ENCODE data around the gene MAPK8IP3.

Gene MAPK8IP3

DNA sequence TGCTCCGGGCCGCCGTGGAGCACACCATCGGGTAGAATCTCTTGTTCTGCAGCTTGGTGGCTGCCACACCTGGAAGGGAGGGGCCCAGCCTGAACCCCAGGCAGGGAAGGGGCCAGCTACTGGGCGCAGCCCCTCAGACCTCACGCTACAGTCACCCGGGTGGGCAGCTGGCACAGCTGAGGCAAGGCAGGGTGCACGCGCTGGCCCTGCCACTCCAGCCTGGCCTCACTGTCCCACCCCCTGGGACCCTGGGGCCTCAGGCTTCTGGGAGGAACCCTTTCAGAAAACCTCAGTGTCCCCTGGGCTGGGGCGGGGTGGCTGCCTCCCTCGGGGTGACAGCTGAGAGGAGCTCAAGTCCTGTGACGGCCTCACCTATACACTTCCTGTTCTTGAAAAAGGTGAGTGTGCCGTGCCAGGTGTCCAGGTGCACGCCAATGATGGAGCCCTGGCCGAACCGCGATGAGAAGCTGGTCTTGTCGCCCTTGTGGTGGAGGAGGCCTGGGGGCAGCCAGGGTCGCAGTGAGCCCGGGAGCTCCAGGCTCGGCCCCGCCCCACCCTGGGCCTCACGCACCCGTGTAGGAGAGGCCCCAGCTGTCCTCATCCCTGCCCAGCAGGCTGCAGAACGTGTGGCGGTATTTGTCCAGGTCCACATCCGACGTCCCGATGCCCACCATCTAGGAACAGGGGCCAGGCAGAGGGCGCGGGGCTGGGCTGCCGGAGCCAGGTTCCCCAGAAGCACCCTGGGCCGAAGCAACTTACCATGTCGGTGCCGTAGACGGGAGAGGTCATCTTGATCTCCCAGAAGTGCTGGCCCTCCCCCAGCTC, 71.6 kb downstream of the MAPK8IP3 start:
- H3K27me3 ChIP-seq, result no peaks in the 10 kb centered on the region
- H3K4me1 ChIP-seq, result peaks cover 49% of the 10 kb centered on the region
- no peak overlapping the region for H3K27ac ChIP-seq
- no peaks in the 10 kb centered on the region for H3K9me3 ChIP-seq
- peaks cover 88% of the 10 kb centered on the region for H4K20me1 ChIP-seq
- TF ChIP-seq Cebpa-rat (IDR thresholded peaks at IDR 0.05), result no peak
- no peak overlapping the region for H3K4me3 ChIP-seq
- no peak overlapping the region for H3K4me2 ChIP-seq
- H3K9ac ChIP-seq, result 0 out of 2 replicates have a peak overlapping the region, but pooled peaks have one; percentile 15
- peaks cover 66% of the 10 kb centered on the region for H3K36me3 ChIP-seq

DNA sequence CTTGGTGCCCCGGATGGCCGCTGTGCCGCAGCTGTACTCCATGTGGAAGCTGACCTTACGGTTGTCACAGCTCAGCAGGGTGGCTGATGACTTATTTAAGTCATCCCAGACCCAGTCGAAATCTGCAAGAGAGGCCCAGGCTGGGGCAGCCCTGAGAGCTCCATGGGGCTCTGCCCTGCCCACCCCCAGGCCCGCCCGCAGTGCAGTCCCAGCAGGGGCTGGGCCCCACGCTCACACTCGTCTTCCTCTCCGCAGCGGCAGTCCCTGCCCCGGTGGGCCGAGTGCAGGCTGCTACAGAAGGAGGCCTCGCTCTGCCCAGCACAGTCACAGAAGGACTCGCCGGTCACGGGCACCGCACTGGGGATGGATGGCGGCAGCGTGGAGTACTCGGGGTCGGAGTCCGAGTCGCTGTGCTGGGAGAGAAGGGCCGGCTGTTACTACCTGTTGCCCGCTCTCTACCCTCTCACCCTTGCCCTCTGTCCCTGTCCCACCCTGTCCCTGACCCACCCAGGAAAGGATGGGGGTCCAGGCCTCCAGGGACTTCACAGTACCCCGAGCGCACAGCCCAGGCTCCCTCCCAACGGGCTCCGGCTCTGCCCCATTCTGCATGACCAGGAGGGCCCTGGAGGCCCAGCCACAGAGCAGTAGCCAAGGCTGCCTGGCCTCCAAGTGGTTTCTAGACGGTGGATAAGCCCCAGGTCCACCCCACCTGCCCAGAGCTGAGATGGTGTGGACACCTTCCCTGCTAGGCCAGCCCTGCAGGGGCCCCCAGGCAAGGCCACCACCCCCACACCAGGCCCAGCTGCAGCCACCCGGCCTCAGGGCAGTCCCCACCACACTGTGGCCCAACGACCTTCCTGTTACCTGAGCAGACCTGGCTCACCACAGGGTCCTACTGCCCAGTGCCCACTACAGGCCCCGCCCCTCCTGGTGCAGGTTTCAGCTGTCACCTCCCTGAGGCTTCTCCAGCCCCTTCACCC, 72.5 kb downstream of the MAPK8IP3 start:
- Histone ChIP-seq H3K9ac (peak overlapping the region; percentile 15; the same call in 1 of the 2 replicates), H3K36me3 (peaks cover 66% of the 10 kb centered on the region)
- TF ChIP-seq Cebpa-rat (IDR thresholded peaks at IDR 0.05), result no peak

DNA sequence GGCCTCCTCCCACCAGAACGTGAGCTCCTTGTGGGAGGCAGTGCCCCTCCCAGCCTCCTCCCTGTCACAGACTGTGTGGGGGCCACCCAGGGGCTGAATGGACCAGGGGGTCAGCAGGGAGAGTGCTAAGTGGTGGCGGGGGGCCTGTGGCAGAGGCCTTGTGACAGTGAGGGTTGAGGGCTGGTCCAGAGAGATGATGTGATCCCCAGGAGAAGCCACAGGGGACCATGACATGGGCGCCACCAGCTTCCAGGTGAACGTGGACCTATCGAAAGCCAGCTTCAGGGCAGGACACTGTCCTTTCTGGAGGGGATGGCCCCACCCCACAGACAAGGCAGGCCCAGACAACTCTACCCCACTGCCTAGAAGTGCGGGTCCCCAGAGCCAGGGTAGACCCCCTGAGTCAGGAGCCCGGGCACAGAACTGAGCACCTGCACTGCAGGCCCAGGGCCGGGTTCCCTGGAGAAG, 73.3 kb downstream of the MAPK8IP3 start:
- no peak for TF ChIP-seq Cebpa-rat (IDR thresholded peaks at IDR 0.05)
- Histone ChIP-seq H3K4me3 (no peak overlapping the region), H3K4me2 (no peak overlapping the region), H3K4me1 (peaks cover 53% of the 10 kb centered on the region), H4K20me1 (peaks cover 94% of the 10 kb centered on the region), H3K9ac (0 out of 2 replicates have a peak overlapping the region, but pooled peaks have one; percentile 10), H3K9me3 (no peaks in the 10 kb centered on the region), H3K27me3 (no peaks in the 10 kb centered on the region), H3K36me3 (peaks cover 66% of the 10 kb centered on the region), H3K27ac (no peak overlapping the region)

More for the DNA sequence above, 72.5 kb downstream of the MAPK8IP3 start:
- Histone ChIP-seq H3K4me2 (no peak overlapping the region), H3K27me3 (no peaks in the 10 kb centered on the region), H3K27ac (no peak overlapping the region), H4K20me1 (peaks cover 94% of the 10 kb centered on the region), H3K9me3 (no peaks in the 10 kb centered on the region), H3K4me3 (no peak overlapping the region), H3K4me1 (peaks cover 50% of the 10 kb centered on the region)

DNA sequence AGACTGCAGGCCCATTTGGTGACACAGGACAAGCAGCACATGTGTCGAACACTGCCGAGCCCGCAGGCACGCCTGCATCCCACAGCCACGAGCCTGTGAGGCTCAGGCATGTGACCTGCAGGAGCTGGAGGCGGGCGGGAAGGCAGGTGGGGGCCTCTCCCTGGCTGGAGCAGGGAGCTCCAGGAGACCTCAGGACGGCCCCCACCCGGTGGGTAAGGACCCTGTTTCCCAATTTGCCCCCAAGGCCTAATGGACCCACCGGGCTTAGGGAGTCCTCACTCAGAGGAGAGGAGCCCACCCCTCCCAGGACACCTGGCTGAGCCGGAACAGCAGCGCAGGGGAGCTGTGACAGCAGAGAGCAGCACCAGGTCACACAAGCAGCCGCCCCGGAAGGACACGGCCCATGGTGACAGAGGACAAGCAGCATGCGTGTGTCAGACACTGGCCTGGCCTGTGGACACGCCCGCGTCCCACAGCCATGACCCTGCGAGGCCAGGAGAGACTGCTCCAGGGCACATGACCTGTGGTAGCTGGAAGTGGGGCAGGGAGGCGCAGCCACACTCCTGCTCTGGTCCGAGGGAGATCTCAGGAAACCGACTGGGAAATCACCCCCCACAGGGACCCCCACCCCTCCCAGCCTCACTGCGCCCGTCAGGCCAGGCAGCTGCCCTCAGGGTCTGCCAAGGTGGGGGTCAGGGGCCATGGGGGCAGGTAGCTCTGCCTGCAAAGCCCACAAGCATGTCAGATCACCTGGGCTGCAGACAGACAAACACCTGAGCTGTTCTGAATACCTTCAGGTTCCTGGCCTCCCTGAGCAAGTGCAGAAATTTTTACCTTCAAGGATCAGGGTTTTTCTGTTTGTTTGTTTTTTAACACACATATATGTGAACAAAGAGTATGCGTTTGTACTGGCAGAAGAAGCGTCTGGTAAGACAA, 74.0 kb downstream of the MAPK8IP3 start:
- Histone ChIP-seq H3K4me3 (no peak overlapping the region), H3K9ac (no peak overlapping the region), H3K4me2 (no peak overlapping the region), H3K27ac (no peak overlapping the region), H3K9me3 (no peaks in the 10 kb centered on the region), H3K27me3 (no peaks in the 10 kb centered on the region), H4K20me1 (peaks cover 94% of the 10 kb centered on the region), H3K4me1 (peaks cover 52% of the 10 kb centered on the region), H3K36me3 (peaks cover 66% of the 10 kb centered on the region)
- no peak for TF ChIP-seq Cebpa-rat (IDR thresholded peaks at IDR 0.05)

DNA sequence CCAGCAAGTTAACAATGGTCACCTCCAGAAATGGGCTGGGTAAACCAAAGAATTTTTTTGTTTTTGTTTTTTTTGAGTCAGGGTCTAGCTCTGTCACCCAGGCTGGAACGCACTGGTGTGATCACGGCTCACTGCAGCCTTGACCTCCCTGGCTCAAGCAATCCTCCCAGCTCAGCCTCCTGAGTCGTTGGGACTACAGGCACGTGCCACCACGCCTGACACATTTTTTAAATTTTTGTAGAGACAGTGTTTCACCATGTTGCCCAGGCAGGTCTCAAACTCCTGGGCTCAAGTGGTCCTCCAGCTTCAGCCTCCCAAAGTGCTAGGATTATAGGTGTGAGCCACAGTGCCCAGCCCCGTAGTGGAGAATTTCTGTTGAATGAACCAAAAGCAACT, 74.7 kb downstream of the MAPK8IP3 start:
- Histone ChIP-seq H4K20me1 (peaks cover 94% of the 10 kb centered on the region), H3K27ac (no peak overlapping the region), H3K4me3 (peak overlapping the region; percentile 97; the same call in 1 of the 2 replicates), H3K9me3 (no peaks in the 10 kb centered on the region), H3K4me2 (peak overlapping the region; percentile 97; the same call in 1 of the 2 replicates), H3K27me3 (no peaks in the 10 kb centered on the region), H3K4me1 (peaks cover 45% of the 10 kb centered on the region), H3K9ac (0 out of 2 replicates have a peak overlapping the region, but pooled peaks have one; percentile 94), H3K36me3 (peaks cover 66% of the 10 kb centered on the region)
- TF ChIP-seq Cebpa-rat (IDR thresholded peaks at IDR 0.05), result no peak

DNA sequence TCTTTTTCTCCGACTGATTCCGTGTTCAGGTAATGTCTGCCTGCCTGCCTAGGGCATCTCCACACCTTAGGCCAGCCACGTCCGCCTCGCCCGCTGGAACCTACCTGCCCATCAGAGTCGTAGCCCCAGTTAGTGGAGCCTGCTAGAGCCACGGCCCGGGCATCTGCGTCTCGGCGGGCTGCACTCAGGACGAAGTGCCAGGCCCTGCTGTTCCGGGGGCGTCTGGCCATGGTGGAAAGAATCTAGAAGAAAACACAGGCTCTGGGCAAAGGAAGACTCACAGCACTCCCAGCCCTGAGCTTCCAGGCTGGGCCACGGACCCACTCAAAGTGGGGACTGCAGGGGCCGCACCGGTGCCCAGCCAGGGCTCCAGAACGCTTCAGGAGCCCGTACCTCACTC, 75.3 kb downstream of the MAPK8IP3 start:
- no peak for TF ChIP-seq Cebpa-rat (IDR thresholded peaks at IDR 0.05)
- Histone ChIP-seq H3K4me3 (peak overlapping the region; percentile 97), H3K36me3 (peaks cover 66% of the 10 kb centered on the region), H3K9me3 (no peaks in the 10 kb centered on the region), H3K4me1 (peaks cover 40% of the 10 kb centered on the region), H3K4me2 (peak overlapping the region; percentile 97), H3K27me3 (no peaks in the 10 kb centered on the region), H3K9ac (peak overlapping the region; percentile 94), H3K27ac (peak overlapping the region; percentile 87; the same call in 1 of the 2 replicates), H4K20me1 (peaks cover 94% of the 10 kb centered on the region)

DNA sequence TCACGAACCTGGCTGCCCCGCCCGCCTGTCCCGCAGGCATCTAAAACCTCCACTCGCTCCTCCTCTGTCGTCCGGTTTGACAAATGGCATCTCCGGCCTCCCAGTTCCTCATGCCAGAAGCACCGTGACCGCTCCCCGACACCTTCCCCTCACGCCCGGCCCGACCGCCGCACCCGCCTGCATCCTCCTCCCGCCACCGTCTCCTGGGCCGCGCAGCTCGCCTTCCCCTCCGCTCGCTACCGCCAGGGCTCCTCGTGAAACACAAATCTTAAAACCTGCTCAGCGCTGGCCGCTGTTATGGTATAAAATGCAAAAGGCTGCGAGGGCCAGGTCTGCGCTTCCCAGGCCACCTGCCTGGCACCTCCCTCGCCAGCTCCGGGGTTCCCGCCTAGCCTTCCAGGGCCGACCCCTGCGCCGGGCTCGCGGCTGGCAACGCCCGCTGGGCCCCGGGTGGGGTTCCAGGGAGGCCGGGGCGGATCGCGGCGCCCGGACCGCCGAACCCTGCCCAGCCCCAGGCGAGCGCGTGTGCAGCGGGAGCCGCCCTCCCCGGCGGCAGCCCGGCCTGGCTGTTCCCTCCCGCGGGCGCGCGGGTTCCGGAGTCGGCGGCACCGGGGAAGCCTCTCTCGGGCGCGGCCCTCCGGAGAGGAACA, 75.9 kb downstream of the MAPK8IP3 start:
- peak overlapping the region; percentile 87 for H3K27ac ChIP-seq
- peak overlapping the region; percentile 97 for H3K4me3 ChIP-seq
- H4K20me1 ChIP-seq, result peaks cover 94% of the 10 kb centered on the region
- no peak for TF ChIP-seq Cebpa-rat (IDR thresholded peaks at IDR 0.05)
- peak overlapping the region; percentile 97 for H3K4me2 ChIP-seq
- peaks cover 35% of the 10 kb centered on the region for H3K4me1 ChIP-seq
- peak overlapping the region; percentile 94 for H3K9ac ChIP-seq
- H3K9me3 ChIP-seq, result no peaks in the 10 kb centered on the region
- peaks cover 66% of the 10 kb centered on the region for H3K36me3 ChIP-seq
- no peaks in the 10 kb centered on the region for H3K27me3 ChIP-seq

DNA sequence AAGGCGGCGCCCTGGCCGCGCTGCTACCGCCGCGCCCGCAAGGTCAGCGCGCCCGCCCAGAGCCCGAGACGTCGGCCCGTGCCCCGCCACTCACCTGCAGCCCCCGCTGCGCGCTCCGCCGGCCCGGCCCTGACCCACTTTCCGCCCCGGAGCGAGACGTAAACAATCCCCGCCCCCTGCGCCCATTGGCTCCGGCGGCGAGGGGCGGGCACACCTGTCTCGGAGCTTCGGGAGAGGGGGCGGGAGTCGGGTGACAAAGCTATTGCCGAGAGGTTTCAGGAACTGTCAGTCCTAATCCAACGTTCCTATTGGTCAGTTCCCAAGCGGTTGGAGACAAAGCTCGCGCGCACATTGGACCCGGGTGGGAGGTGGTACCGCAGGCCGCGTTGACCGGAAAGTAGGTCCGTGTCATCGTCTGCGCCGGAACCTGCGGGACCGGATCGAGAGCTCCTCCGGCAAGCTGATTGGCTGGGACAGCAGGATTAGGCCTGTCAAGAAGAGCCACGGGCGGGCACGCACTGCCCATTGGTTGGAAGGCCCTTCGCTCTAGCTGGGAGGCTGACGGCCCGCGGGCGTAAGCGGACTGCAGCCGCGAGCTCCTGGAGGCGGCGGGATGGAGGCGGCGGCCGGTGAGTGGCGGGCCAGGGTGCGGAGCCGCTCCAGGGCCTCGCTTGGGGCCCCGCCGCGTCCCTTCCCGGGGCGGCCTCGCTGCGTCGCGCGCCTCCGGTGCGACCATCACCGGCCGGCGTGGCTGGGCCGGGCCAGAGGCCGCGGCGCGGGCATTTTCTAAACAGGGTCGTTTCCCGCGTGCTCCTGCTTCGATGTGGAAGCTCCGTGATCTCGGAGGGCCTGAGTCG, 76.6 kb downstream of the MAPK8IP3 start, which contains the start of the genes NUBP2 and SPSB3:
NUBP2 (plus strand) TSS at position 553 of the 857 bp plus-strand sequence; CDS start at position 614, 61 bp downstream.
SPSB3 (minus strand) TSS at position 164 of the 857 bp plus-strand sequence. CDS start 1,088 bp downstream, outside the sequence.
- Histone ChIP-seq H3K9me3 (no peaks in the 10 kb centered on the region), H4K20me1 (peaks cover 94% of the 10 kb centered on the region), H3K4me3 (peak within 1 kb of the TSS; percentile 97), H3K36me3 (peaks cover 66% of the 10 kb centered on the region), H3K9ac (peak within 1 kb of the TSS; percentile 94), H3K27ac (peak within 1 kb of the TSS; percentile 91), H3K4me1 (peaks cover 28% of the 10 kb centered on the region), H3K4me2 (peak within 1 kb of the TSS; percentile 97), H3K27me3 (no peaks in the 10 kb centered on the region)
- no peak for TF ChIP-seq Cebpa-rat (IDR thresholded peaks at IDR 0.05)
